PC-3 (cell line): ENCODE data around the gene BLOC1S1.

Source experiments
- EZH2 ChIP-seq: fragments of 300-600 bp; sonication (generic); IDR thresholded peaks from one replicate; pipeline ENCODE4 v1.6.1; 2017; ENCODE audit warnings: antibody characterized with exemption, mild to moderate bottlenecking, low read length; ENCODE audit not compliant: unreplicated experiment
- TF ChIP-seq, protein P1 (sequence below): fragments of 300-600 bp; sonication (generic); conservative IDR thresholded peaks from 2 replicates; pipeline ENCODE4 v1.5.1; 2017; ENCODE audit warnings: antibody characterized with exemption, low read depth, mild to moderate bottlenecking, low read length

DNA sequence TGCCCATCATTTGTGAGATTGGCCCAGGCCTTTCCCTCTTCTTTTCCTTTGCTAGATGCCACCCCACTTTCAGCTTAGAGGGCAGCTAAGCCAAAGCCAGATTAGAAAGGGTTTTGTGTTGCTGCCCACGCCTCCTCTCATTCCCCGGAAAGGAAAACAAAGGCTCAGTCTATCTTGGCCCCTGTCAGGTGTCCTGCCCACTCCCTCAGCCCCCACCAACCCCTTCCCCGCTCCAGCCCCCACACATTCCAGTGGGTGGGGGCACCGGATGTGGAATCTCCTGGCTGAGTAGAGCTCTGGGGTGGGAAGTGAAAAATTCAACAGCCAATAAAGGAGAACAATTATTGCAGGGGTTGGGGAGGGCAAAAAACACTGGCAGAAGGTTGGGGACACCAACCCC is 2.2 kb downstream of the BLOC1S1 start:
- no peak for TF ChIP-seq EZH2
- TF ChIP-seq, protein P1, sequence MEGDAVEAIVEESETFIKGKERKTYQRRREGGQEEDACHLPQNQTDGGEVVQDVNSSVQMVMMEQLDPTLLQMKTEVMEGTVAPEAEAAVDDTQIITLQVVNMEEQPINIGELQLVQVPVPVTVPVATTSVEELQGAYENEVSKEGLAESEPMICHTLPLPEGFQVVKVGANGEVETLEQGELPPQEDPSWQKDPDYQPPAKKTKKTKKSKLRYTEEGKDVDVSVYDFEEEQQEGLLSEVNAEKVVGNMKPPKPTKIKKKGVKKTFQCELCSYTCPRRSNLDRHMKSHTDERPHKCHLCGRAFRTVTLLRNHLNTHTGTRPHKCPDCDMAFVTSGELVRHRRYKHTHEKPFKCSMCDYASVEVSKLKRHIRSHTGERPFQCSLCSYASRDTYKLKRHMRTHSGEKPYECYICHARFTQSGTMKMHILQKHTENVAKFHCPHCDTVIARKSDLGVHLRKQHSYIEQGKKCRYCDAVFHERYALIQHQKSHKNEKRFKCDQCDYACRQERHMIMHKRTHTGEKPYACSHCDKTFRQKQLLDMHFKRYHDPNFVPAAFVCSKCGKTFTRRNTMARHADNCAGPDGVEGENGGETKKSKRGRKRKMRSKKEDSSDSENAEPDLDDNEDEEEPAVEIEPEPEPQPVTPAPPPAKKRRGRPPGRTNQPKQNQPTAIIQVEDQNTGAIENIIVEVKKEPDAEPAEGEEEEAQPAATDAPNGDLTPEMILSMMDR = no peak
